ENCODE measurements around the gene PCAT6.
"Not testable (repeated sequence)": the region's sequence is repeated elsewhere in the genome, so short reads cannot be mapped to it uniquely, and the experiment has no call there.

Gene PCAT6

GRCh38 chr1:202807451-202807925 is 3.3 kb upstream of the PCAT6 start:
- DNase-seq (ENCODE audit: low spot score): no peak

- peak; percentile 70 for DNase-seq (ENCODE audit: low spot score)
Observed at GRCh38 chr1:202807926-202808757, 2.6 kb upstream of the PCAT6 start, which contains the start of gene KDM5B. Gene KDM5B, minus strand, starts transcription at chr1:202808421. Its CDS starts 116 bp downstream, at chr1:202808305.

- DNase-seq (ENCODE audit: low spot score): no peak
Observed at GRCh38 chr1:202809597-202810159, 1.1 kb upstream of the PCAT6 start.

- DNase-seq (ENCODE audit: low spot score): no peak
Observed at GRCh38 chr1:202810193-202810614, 550 bp upstream of the PCAT6 start.

- DNase-seq (ENCODE audit: low spot score): no peak
Observed at GRCh38 chr1:202811296-202812175, 782 bp downstream of the PCAT6 start.

GRCh38 chr1:202812176-202813026 is 1.6 kb downstream of the PCAT6 start:
- DNase-seq (ENCODE audit: low spot score): no peak

GRCh38 chr1:202815120-202815519 is 4.4 kb downstream of the PCAT6 start:
- DNase-seq (ENCODE audit: low spot score): no peak

GRCh38 chr1:202818819-202819218 is 8.1 kb downstream of the PCAT6 start:
- DNase-seq (ENCODE audit: low spot score): no peak

GRCh38 chr1:202821467-202821866 is 10.7 kb downstream of the PCAT6 start:
- DNase-seq (ENCODE audit: low spot score): no peak

GRCh38 chr1:202825748-202826147 is 15.0 kb downstream of the PCAT6 start:
- no peak for DNase-seq (ENCODE audit: low spot score)

- not testable (repeated sequence) for DNase-seq (ENCODE audit: low spot score)
Observed at GRCh38 chr1:202829223-202829622, 18.5 kb downstream of the PCAT6 start.

- DNase-seq (ENCODE audit: low spot score): no peak
Observed at GRCh38 chr1:202831906-202832305, 21.2 kb downstream of the PCAT6 start.

- no peak for DNase-seq (ENCODE audit: low spot score)
Observed at GRCh38 chr1:202834771-202835547, 24.2 kb downstream of the PCAT6 start.

- DNase-seq (ENCODE audit: low spot score): no peak
Observed at GRCh38 chr1:202835548-202836072, 24.9 kb downstream of the PCAT6 start.

GRCh38 chr1:202836623-202837403 is 26.1 kb downstream of the PCAT6 start:
- DNase-seq (ENCODE audit: low spot score): no peak

- no peak for DNase-seq (ENCODE audit: low spot score)
Observed at GRCh38 chr1:202837746-202838262, 27.1 kb downstream of the PCAT6 start.

- DNase-seq (ENCODE audit: low spot score): no peak
Observed at GRCh38 chr1:202843081-202843480, 32.3 kb downstream of the PCAT6 start.

- DNase-seq (ENCODE audit: low spot score): no peak
Observed at GRCh38 chr1:202844259-202844658, 33.5 kb downstream of the PCAT6 start.

- DNase-seq (ENCODE audit: low spot score): no peak
Observed at GRCh38 chr1:202844935-202845334, 34.2 kb downstream of the PCAT6 start.
